Activated T-helper 17 cell treated with anti-CD3 and anti-CD28 coated beads, Interleukin-2, amount 50 U/mL, for 72 hours (primary cell): ENCODE measurements around the gene C6orf62. TPM values are rescaled to one million over a fixed set of nuclear protein-coding genes. Genes with fewer than 3 reads are reported as not detected.
"Not testable (repeated sequence)": the region's sequence is repeated elsewhere in the genome, so short reads cannot be mapped to it uniquely, and the experiment has no call there.

Source experiments
- ATAC-seq: fragments of 150-1000 bp; cut with Tn5 transposase; replicated peaks from 2 replicates; pipeline ENCODE4 v1.10.0; 2021; ENCODE audit warnings: mild to moderate bottlenecking, moderate library complexity
- H3K27ac Mint-ChIP-seq: one replicate; pipeline ENCODE4 v1.8.0; 2022; ENCODE audit warnings: mixed read lengths
- H3K27me3 Mint-ChIP-seq: one replicate; pipeline ENCODE4 v1.8.0; 2022; ENCODE audit warnings: mixed read lengths
- H3K36me3 Mint-ChIP-seq: one replicate; pipeline ENCODE4 v1.8.0; 2022; ENCODE audit warnings: low read depth, mild to moderate bottlenecking, mixed read lengths
- H3K4me1 Mint-ChIP-seq: one replicate; pipeline ENCODE4 v1.8.0; 2022; ENCODE audit warnings: mixed read lengths
- H3K4me3 Mint-ChIP-seq: one replicate; pipeline ENCODE4 v1.8.0; 2022; ENCODE audit warnings: mild to moderate bottlenecking, mixed read lengths
- H3K9me3 Mint-ChIP-seq: one replicate; pipeline ENCODE4 v1.8.0; 2022; ENCODE audit warnings: mixed read lengths
- total RNA-seq, 2 donors: library from RNA; stranded (reverse); gene quantifications; one replicate each; pipeline ENCODE4 v1.2.3, GENCODE V29; 2022

C6orf62 gene
- total RNA-seq, 2 donors from 2014 or later: 106 to 185 TPM

- Mint-ChIP-seq H3K9me3 (no peaks in the 10 kb centered on the region), H3K27ac (no peak overlapping the region), H3K27me3 (no peaks in the 10 kb centered on the region), H3K4me3 (no peak overlapping the region), H3K4me1 (peaks cover 8% of the 10 kb centered on the region), H3K36me3 (peaks cover 12% of the 10 kb centered on the region)
- no peak for ATAC-seq
Observed at GRCh38 chr6:24672620-24673182, 46.3 kb downstream of the C6orf62 start.

GRCh38 chr6:24671077-24671476 is 47.9 kb downstream of the C6orf62 start:
- not testable (repeated sequence) for H3K27me3 Mint-ChIP-seq, H3K4me1 Mint-ChIP-seq, H3K27ac Mint-ChIP-seq, H3K9me3 Mint-ChIP-seq, ATAC-seq, H3K4me3 Mint-ChIP-seq
- peaks cover 26% of the 10 kb centered on the region for H3K36me3 Mint-ChIP-seq

- Mint-ChIP-seq H3K4me1 (peaks cover 10% of the 10 kb centered on the region), H3K36me3 (peaks cover 32% of the 10 kb centered on the region)
- not testable (repeated sequence) for H3K4me3 Mint-ChIP-seq, H3K9me3 Mint-ChIP-seq, H3K27me3 Mint-ChIP-seq, H3K27ac Mint-ChIP-seq, ATAC-seq
Observed at GRCh38 chr6:24670492-24670891, 48.5 kb downstream of the C6orf62 start.

GRCh38 chr6:24668997-24669361 is 50.0 kb downstream of the C6orf62 start:
- H3K9me3 Mint-ChIP-seq: no peaks in the 10 kb centered on the region
- ATAC-seq: no peak
- peaks cover 47% of the 10 kb centered on the region for H3K36me3 Mint-ChIP-seq
- H3K4me3 Mint-ChIP-seq: peak overlapping the region; percentile 94
- H3K4me1 Mint-ChIP-seq: peaks cover 23% of the 10 kb centered on the region
- no peaks in the 10 kb centered on the region for H3K27me3 Mint-ChIP-seq
- no peak overlapping the region for H3K27ac Mint-ChIP-seq

GRCh38 chr6:24668066-24668996 is 50.6 kb downstream of the C6orf62 start:
- peaks cover 53% of the 10 kb centered on the region for H3K36me3 Mint-ChIP-seq

GRCh38 chr6:24667378-24667803 is 51.6 kb downstream of the C6orf62 start:
- peaks cover 36% of the 10 kb centered on the region for H3K4me1 Mint-ChIP-seq
- H3K27ac Mint-ChIP-seq: peak overlapping the region; percentile 99
- H3K27me3 Mint-ChIP-seq: no peaks in the 10 kb centered on the region
- no peak for ATAC-seq
- H3K9me3 Mint-ChIP-seq: no peaks in the 10 kb centered on the region
- peaks cover 63% of the 10 kb centered on the region for H3K36me3 Mint-ChIP-seq
- H3K4me3 Mint-ChIP-seq: peak overlapping the region; percentile 94

More at GRCh38 chr6:24668066-24668996, 50.6 kb downstream of the C6orf62 start:
- H3K4me1 Mint-ChIP-seq: peaks cover 29% of the 10 kb centered on the region
- not testable (repeated sequence) for H3K27me3 Mint-ChIP-seq, ATAC-seq, H3K9me3 Mint-ChIP-seq
- H3K27ac Mint-ChIP-seq: peak overlapping the region; percentile 99
- H3K4me3 Mint-ChIP-seq: peak overlapping the region; percentile 94

- Mint-ChIP-seq H3K4me3 (peak within 1 kb of the TSS; percentile 94), H3K9me3 (no peaks in the 10 kb centered on the region), H3K27ac (peak within 1 kb of the TSS; percentile 99), H3K4me1 (peaks cover 37% of the 10 kb centered on the region), H3K36me3 (peaks cover 68% of the 10 kb centered on the region), H3K27me3 (no peaks in the 10 kb centered on the region)
- peak; percentile 95 for ATAC-seq
Observed at GRCh38 chr6:24666641-24667377, 52.1 kb downstream of the C6orf62 start, which contains the start of the genes ACOT13 and TDP2. TSS of gene ACOT13 (plus strand) at chr6:24667077. CDS start at chr6:24667264, 187 bp downstream. TSS of gene TDP2 (minus strand) at chr6:24666899. CDS start at chr6:24666862, 37 bp downstream.

GRCh38 chr6:24666097-24666640 is 52.8 kb downstream of the C6orf62 start:
- peaks cover 37% of the 10 kb centered on the region for H3K4me1 Mint-ChIP-seq
- H3K4me3 Mint-ChIP-seq: peak overlapping the region; percentile 94
- H3K27ac Mint-ChIP-seq: peak overlapping the region; percentile 99
- no peaks in the 10 kb centered on the region for H3K9me3 Mint-ChIP-seq
- ATAC-seq: peak; percentile 59
- H3K36me3 Mint-ChIP-seq: peaks cover 73% of the 10 kb centered on the region
- H3K27me3 Mint-ChIP-seq: no peaks in the 10 kb centered on the region

- Mint-ChIP-seq H3K4me1 (peaks cover 37% of the 10 kb centered on the region), H3K36me3 (peaks cover 77% of the 10 kb centered on the region), H3K27ac (peak overlapping the region; percentile 99), H3K27me3 (no peaks in the 10 kb centered on the region), H3K4me3 (peak overlapping the region; percentile 94), H3K9me3 (no peaks in the 10 kb centered on the region)
- ATAC-seq: no peak
Observed at GRCh38 chr6:24664046-24664987, 54.6 kb downstream of the C6orf62 start.

- Mint-ChIP-seq H3K4me3 (no peak overlapping the region), H3K36me3 (peaks cover 88% of the 10 kb centered on the region), H3K27ac (peak overlapping the region; percentile 2), H3K27me3 (no peaks in the 10 kb centered on the region), H3K9me3 (no peaks in the 10 kb centered on the region), H3K4me1 (peaks cover 34% of the 10 kb centered on the region)
- ATAC-seq: no peak
Observed at GRCh38 chr6:24663189-24663588, 55.8 kb downstream of the C6orf62 start.

- Mint-ChIP-seq H3K27me3 (no peaks in the 10 kb centered on the region), H3K9me3 (no peaks in the 10 kb centered on the region), H3K27ac (peak overlapping the region; percentile 49), H3K4me1 (peaks cover 34% of the 10 kb centered on the region), H3K4me3 (no peak overlapping the region), H3K36me3 (peaks cover 96% of the 10 kb centered on the region)
- ATAC-seq: no peak
Observed at GRCh38 chr6:24662236-24662635, 56.7 kb downstream of the C6orf62 start.

- ATAC-seq, H3K9me3 Mint-ChIP-seq, H3K27me3 Mint-ChIP-seq, H3K4me3 Mint-ChIP-seq: not testable (repeated sequence)
- H3K27ac Mint-ChIP-seq: peak overlapping the region; percentile 49
- peaks cover 34% of the 10 kb centered on the region for H3K4me1 Mint-ChIP-seq
- peaks cover 96% of the 10 kb centered on the region for H3K36me3 Mint-ChIP-seq
Observed at GRCh38 chr6:24661759-24662158, 57.2 kb downstream of the C6orf62 start.

- H3K27me3 Mint-ChIP-seq: no peaks in the 10 kb centered on the region
- H3K36me3 Mint-ChIP-seq: peaks cover 96% of the 10 kb centered on the region
- H3K27ac Mint-ChIP-seq: no peak overlapping the region
- no peak overlapping the region for H3K4me3 Mint-ChIP-seq
- H3K9me3 Mint-ChIP-seq: no peaks in the 10 kb centered on the region
- H3K4me1 Mint-ChIP-seq: peaks cover 40% of the 10 kb centered on the region
- ATAC-seq: no peak
Observed at GRCh38 chr6:24660105-24660504, 58.8 kb downstream of the C6orf62 start.
